ENCODE results near the gene GRB10. TPM values are rescaled to one million over a fixed set of nuclear protein-coding genes. Genes with fewer than 3 reads are reported as not detected.

Gene GRB10
- total RNA-seq, 4 donors from 2014 or later = 40.4 to 88.6 (median 61.1) TPM

GRCh38 chr7:50645186-50645585, 137.5 kb downstream of the GRB10 start:
- Histone ChIP-seq H3K27me3 (no peaks in the 10 kb centered on the region), H3K4me3 (peak overlapping the region in 2 of 4 donors; percentile 57 to 63), H3K4me1 (peaks cover 11 to 19% of the 10 kb centered on the region in 2 donors), H3K36me3 (no peaks in the 10 kb centered on the region), H3K27ac (peak overlapping the region; percentile 65 to 95 (median 84)), H3K9me3 (no peaks in the 10 kb centered on the region)
- DNase-seq (no peak), ATAC-seq (no peak)
- in situ Hi-C loops (cut with MboI; ENCODE audit: low sequenced_read_pairs in 4 of 4) = no loop called here
- TF ChIP-seq CTCF (IDR thresholded peaks at IDR 0.05 in 4 of 5, conservative IDR thresholded peaks at IDR 0.05 in 1 of 5) = no peak
- intact Hi-C loops (cut with DNase I; ENCODE audit: low total_unique reads) = no loop called here

- ATAC-seq (no peak), DNase-seq (peak in 1 of 2 donors; percentile 11)
- peak overlapping the region in 2 of 4 donors; percentile 57 to 63 for H3K4me3 ChIP-seq
- in situ Hi-C loops (cut with MboI; ENCODE audit: low sequenced_read_pairs in 4 of 4) = no loop called here
- TF ChIP-seq POLR2A (IDR thresholded peaks at IDR 0.05) (peak; percentile 26 to 41), CTCF (IDR thresholded peaks at IDR 0.05 in 4 of 5, conservative IDR thresholded peaks at IDR 0.05 in 1 of 5) (no peak)
- peak overlapping the region in 3 of 4 donors; percentile 74 to 95 (median 94) for H3K27ac ChIP-seq
- no peaks in the 10 kb centered on the region for H3K9me3 ChIP-seq
- intact Hi-C loops (cut with DNase I; ENCODE audit: low total_unique reads) = no loop called here
- H3K4me1 ChIP-seq = peaks cover 11 to 19% of the 10 kb centered on the region in 2 donors
- H3K27me3 ChIP-seq = no peaks in the 10 kb centered on the region
- H3K36me3 ChIP-seq = no peaks in the 10 kb centered on the region
Measured at GRCh38 chr7:50644586-50644985, 138.1 kb downstream of the GRB10 start.

DNA sequence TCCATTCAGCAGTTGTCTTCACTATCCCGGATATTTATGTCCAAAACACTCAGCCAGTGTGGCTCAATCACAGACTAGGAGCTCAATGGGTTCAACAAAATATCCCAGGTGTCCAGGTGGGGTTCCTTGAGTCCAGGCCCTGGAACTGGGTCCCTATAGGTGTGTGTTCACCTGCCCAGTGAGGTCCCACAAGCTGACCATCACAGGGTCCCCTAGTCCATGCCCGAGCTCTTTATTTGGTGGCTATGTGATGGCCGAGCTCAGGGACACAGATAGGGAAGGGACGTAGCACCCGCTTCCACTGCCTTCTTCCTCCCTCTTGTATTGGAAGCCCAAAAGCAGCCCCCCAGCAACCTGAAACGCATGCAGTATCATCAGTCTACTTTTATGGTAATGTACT, 138.6 kb downstream of the GRB10 start:
- TF ChIP-seq POLR2A (IDR thresholded peaks at IDR 0.05) (no peak), CTCF (IDR thresholded peaks at IDR 0.05 in 4 of 5, conservative IDR thresholded peaks at IDR 0.05 in 1 of 5) (no peak)
- peak overlapping the region in 3 of 4 donors; percentile 74 to 95 (median 94) for H3K27ac ChIP-seq
- in situ Hi-C loops (cut with MboI; ENCODE audit: low sequenced_read_pairs in 4 of 4) (no loop called here), intact Hi-C loops (cut with DNase I; ENCODE audit: low total_unique reads) (no loop called here)
- H3K36me3 ChIP-seq = no peaks in the 10 kb centered on the region
- ATAC-seq = no peak
- H3K4me1 ChIP-seq = peaks cover 11 to 19% of the 10 kb centered on the region in 2 donors
- DNase-seq = no peak
- H3K9me3 ChIP-seq = no peaks in the 10 kb centered on the region
- H3K27me3 ChIP-seq = no peaks in the 10 kb centered on the region
- peak overlapping the region in 2 of 4 donors; percentile 57 to 63 for H3K4me3 ChIP-seq

- intact Hi-C loops (cut with DNase I; ENCODE audit: low total_unique reads) = loop anchor here (1.0 kb wide), 2 partner anchors 15 to 38 kb away; no protein-coding TSS in a partner anchor
- ATAC-seq (peak; percentile 83 to 90), DNase-seq (peak; percentile 63 to 83)
- no peaks in the 10 kb centered on the region for H3K36me3 ChIP-seq
- peak overlapping the region in 2 of 4 donors; percentile 57 to 63 for H3K4me3 ChIP-seq
- peaks cover 15 to 29% of the 10 kb centered on the region in 2 donors for H3K4me1 ChIP-seq
- H3K27me3 ChIP-seq = no peaks in the 10 kb centered on the region
- H3K27ac ChIP-seq = peak overlapping the region; percentile 43 to 95 (median 88)
- peak in 2 of 5 experiments; percentile 35 to 45 for TF ChIP-seq CTCF (IDR thresholded peaks at IDR 0.05 in 4 of 5, conservative IDR thresholded peaks at IDR 0.05 in 1 of 5)
- peak; percentile 88 for TF ChIP-seq POLR2A (IDR thresholded peaks at IDR 0.05)
- in situ Hi-C loops (cut with MboI; ENCODE audit: low sequenced_read_pairs in 4 of 4) = no loop called here
- no peaks in the 10 kb centered on the region for H3K9me3 ChIP-seq
Measured at GRCh38 chr7:50641442-50642405, 141.0 kb downstream of the GRB10 start.
